Measurements from ENCODE around the gene HOXB3. TPM values are rescaled to one million over a fixed set of nuclear protein-coding genes. Genes with fewer than 3 reads are reported as not detected.

HOXB3 gene
- total RNA-seq, 1 experiment from 2014 or later, result 8.8 TPM

DNA sequence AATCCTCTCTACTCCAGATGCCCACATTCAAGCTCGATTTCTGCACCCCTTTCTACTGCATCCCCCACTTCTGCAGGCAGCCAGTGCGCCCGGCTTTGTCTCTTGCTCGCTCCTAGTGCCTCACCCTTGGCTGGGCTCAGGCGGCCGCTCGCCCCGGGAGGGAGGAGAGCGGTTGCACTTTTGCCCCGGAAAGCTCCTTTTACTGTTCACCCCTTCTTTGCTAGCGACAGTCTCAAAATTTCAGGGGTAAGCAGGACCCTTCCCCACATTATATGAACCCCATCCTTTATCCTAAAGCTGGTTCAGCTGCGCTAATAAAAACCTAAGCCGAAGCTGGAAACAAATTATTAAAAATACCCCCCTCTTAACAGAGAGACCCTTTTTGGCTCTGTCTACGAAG lies 2.5 kb upstream of the HOXB3 start:
- Histone ChIP-seq H3K4me3 (peak overlapping the region; percentile 63), H3K27me3 (no peaks in the 10 kb centered on the region), H3K36me3 (peaks cover 2% of the 10 kb centered on the region; the same call in 1 of the 2 replicates), H3K4me1 (peaks cover 15% of the 10 kb centered on the region), H3K27ac (peak overlapping the region; percentile 7), H3K9me3 (replicated peaks) (no peaks in the 10 kb centered on the region)
- DNase-seq, result no peak

DNA sequence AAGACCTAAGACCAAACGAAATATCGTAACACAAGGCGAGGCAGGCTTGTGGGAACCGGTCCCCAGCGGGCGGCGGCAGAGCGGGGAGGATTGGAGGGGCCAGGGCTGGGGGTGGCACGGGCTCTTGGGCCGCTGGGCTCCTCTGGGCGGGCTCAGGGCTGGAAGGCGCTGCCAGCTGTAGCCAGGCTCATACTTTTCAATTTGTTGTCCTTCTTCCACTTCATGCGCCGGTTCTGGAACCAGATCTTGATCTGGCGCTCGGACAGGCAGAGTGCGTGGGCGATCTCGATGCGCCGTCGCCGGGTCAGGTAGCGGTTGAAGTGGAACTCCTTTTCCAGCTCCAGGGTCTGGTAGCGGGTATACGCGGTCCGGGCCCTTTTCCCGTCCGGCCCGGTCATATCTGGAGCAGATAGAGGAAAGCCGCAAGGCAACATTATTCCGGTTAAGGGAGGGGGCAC lies 2.0 kb upstream of the HOXB3 start:
- Histone ChIP-seq H3K4me1 (peaks cover 20% of the 10 kb centered on the region), H3K9me3 (replicated peaks) (no peaks in the 10 kb centered on the region), H3K4me3 (no peak overlapping the region), H3K36me3 (peaks cover 2% of the 10 kb centered on the region; the same call in 1 of the 2 replicates), H3K27me3 (no peaks in the 10 kb centered on the region), H3K27ac (no peak overlapping the region)
- DNase-seq, result no peak

DNA sequence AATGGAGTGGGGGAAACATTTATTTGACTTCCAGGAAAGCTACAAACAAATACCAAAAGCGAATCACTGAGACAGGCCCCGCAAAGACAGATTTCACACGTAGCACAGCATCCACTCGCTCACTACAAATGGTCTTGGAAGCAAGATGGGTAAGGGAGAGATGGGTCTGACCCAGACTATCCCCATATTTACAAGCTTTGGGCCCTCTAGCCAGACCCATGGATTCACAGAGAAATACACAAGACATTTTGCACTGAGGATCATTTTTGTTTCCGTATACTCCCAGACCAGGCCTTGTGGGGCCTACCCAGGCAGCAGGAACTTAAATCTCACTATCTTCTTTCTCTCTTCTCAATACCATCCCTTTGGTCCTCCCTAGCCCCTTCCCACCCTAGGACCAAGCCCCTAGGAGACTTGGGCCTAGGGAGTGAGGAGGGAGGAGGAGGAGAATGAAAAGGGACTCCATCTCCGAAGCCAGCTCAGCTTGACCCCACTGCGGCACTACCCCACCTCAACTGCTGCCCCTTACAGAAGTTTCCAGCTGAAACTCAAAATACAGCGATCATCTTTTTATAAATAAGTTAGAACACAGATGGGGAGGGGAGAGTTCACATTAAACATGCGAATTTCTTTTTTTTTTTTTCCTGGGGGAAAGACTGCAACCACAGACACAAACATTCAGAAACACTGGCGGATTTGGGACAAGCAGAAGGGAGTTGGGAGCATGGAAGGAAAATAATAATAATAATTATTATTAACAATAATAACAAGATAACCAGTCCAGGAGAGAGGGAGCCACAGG lies 1.4 kb upstream of the HOXB3 start:
- no peak overlapping the region for H3K27ac ChIP-seq
- no peaks in the 10 kb centered on the region for H3K27me3 ChIP-seq
- no peaks in the 10 kb centered on the region for H3K9me3 ChIP-seq (replicated peaks)
- H3K4me3 ChIP-seq, result no peak overlapping the region
- no peak for DNase-seq
- H3K36me3 ChIP-seq, result peaks cover 2% of the 10 kb centered on the region; the same call in 1 of the 2 replicates
- peaks cover 26% of the 10 kb centered on the region for H3K4me1 ChIP-seq

- no peak overlapping the region for H3K27ac ChIP-seq
- H3K4me1 ChIP-seq, result peaks cover 26% of the 10 kb centered on the region
- H3K9me3 ChIP-seq (replicated peaks), result no peaks in the 10 kb centered on the region
- no peaks in the 10 kb centered on the region for H3K27me3 ChIP-seq
- no peak for DNase-seq
- H3K4me3 ChIP-seq, result no peak overlapping the region
- peaks cover 2% of the 10 kb centered on the region; the same call in 1 of the 2 replicates for H3K36me3 ChIP-seq
Observed at GRCh38 chr17:48590607-48591161, 643 bp upstream of the HOXB3 start.

DNA sequence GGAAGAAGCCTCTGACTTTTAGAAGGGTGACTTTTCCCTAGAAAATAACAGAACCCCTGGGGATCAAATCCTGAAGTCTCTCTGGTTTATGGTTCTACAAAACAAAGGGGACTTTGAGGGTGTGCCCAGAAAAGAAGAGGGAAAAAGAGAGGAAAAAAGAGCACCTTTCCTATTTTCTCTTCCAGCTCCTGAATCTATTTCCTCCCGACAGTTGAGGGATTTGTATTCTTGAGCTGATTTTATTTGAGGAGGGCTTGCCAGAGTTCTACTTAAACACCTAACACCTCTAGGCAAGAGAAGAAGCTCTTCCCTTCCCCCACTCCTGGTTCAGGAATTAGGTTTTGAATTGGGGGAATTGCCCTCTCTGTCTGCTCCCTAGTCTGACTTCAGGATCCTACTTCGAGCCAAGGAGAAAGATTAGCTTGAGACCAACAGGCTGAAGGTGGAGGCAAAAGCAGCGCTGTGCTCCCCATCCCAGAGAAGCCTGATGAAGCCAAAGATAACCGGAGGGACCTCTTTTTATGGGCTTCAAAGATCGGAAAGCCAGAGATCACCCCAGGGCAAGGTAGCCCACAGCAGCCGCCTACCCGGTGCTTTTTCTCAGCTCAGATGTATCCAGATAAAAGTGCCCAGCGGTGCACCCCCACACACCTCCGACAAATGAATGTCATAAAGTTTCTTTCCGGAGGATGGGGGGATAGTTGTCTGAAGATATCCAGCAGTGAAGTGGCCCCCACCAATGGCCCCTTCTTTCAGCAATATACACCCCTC lies 796 bp downstream of the HOXB3 start:
- H3K27me3 ChIP-seq, result no peaks in the 10 kb centered on the region
- peaks cover 26% of the 10 kb centered on the region for H3K4me1 ChIP-seq
- no peak for DNase-seq
- no peak overlapping the region for H3K4me3 ChIP-seq
- H3K9me3 ChIP-seq (replicated peaks), result no peaks in the 10 kb centered on the region
- H3K27ac ChIP-seq, result no peak overlapping the region
- 0 out of 2 replicates have a peak, but pooled peaks cover 1% of the 10 kb centered on the region for H3K36me3 ChIP-seq

DNA sequence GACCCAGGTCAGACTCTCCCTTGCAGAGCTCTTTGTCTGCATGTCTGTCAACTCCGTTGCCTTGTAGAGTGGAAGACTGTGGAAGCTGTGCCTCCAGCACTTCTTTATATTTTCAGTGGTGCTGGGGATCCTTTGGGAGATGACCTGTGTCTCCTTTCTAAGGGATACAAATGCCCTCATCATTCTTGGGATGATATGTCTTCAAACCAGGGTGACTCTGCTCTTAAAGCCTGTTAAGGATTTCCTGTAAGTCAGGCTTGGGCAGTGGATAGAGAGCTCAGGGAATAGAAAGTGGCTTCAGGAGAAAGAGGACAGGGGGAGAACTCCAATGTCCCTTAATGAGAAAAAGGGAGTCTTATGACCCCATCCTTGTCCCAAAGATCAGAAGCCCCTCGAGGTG lies 1.5 kb downstream of the HOXB3 start:
- Histone ChIP-seq H3K36me3 (no peaks in the 10 kb centered on the region), H3K27ac (no peak overlapping the region), H3K4me1 (peaks cover 24% of the 10 kb centered on the region), H3K9me3 (replicated peaks) (no peaks in the 10 kb centered on the region), H3K4me3 (no peak overlapping the region), H3K27me3 (no peaks in the 10 kb centered on the region)
- no peak for DNase-seq

- no peak overlapping the region for H3K27ac ChIP-seq
- H3K27me3 ChIP-seq, result no peaks in the 10 kb centered on the region
- no peak for DNase-seq
- peaks cover 24% of the 10 kb centered on the region for H3K4me1 ChIP-seq
- no peak overlapping the region for H3K4me3 ChIP-seq
- H3K9me3 ChIP-seq (replicated peaks), result no peaks in the 10 kb centered on the region
- no peaks in the 10 kb centered on the region for H3K36me3 ChIP-seq
Observed at GRCh38 chr17:48588074-48588415, 2.0 kb downstream of the HOXB3 start.

DNA sequence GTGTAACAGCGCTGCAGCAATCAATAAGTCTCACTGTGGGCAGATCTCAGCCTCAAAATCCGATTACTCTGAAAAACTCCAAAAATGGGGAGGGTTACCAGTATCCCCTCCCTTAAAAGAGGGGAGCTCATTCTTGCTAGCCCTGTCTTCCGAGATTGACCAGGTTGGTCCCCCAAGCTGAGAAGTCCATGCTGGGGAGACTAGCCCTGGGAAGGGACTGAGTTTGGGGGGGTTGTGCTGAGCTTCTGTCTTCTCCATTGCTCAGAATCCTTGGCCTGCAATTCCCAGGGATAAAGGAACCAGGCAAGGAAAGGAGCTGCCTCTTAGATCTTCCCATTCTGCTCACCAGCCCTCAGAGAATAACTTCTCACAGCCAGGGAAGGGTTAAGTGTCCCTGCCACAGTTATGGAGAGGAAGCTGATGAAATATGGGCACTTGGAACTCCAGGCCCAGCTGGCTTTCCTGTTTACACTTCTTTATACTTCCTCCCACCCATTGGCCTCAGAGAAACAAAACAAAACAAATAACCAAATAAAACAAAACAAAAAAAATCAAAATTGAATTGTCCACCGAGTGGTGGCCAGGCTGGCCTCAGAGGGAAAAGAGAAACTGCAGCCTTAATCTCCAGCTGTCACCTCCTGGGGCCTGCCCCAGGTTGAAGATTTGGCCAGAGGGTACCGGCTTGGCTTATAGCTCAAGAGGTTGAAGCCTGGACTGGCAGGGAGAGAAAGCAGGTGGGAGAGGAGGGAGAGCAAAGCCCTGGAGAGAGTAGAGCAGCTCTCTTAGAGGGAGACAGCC lies 2.6 kb downstream of the HOXB3 start:
- H3K27me3 ChIP-seq, result no peaks in the 10 kb centered on the region
- peaks cover 21% of the 10 kb centered on the region for H3K4me1 ChIP-seq
- H3K36me3 ChIP-seq, result no peaks in the 10 kb centered on the region
- no peak overlapping the region for H3K27ac ChIP-seq
- peak; percentile 52 to 75 for DNase-seq
- H3K9me3 ChIP-seq (replicated peaks), result no peaks in the 10 kb centered on the region
- no peak overlapping the region for H3K4me3 ChIP-seq

GRCh38 chr17:48586355-48587258 lies 3.4 kb downstream of the HOXB3 start:
- peak in 1 of 2 experiments; percentile 67 for DNase-seq
- H3K4me3 ChIP-seq, result peak overlapping the region; percentile 54
- H3K27me3 ChIP-seq, result no peaks in the 10 kb centered on the region
- H3K9me3 ChIP-seq (replicated peaks), result no peaks in the 10 kb centered on the region
- no peaks in the 10 kb centered on the region for H3K36me3 ChIP-seq
- no peak overlapping the region; the same call in 1 of the 2 replicates for H3K27ac ChIP-seq
- H3K4me1 ChIP-seq, result peaks cover 21% of the 10 kb centered on the region

- H3K9me3 ChIP-seq (replicated peaks), result no peaks in the 10 kb centered on the region
- peaks cover 21% of the 10 kb centered on the region for H3K4me1 ChIP-seq
- H3K4me3 ChIP-seq, result no peak overlapping the region
- H3K27me3 ChIP-seq, result no peaks in the 10 kb centered on the region
- H3K27ac ChIP-seq, result no peak overlapping the region
- no peaks in the 10 kb centered on the region for H3K36me3 ChIP-seq
- DNase-seq, result no peak
Observed at GRCh38 chr17:48584223-48584741, 5.8 kb downstream of the HOXB3 start.

DNA sequence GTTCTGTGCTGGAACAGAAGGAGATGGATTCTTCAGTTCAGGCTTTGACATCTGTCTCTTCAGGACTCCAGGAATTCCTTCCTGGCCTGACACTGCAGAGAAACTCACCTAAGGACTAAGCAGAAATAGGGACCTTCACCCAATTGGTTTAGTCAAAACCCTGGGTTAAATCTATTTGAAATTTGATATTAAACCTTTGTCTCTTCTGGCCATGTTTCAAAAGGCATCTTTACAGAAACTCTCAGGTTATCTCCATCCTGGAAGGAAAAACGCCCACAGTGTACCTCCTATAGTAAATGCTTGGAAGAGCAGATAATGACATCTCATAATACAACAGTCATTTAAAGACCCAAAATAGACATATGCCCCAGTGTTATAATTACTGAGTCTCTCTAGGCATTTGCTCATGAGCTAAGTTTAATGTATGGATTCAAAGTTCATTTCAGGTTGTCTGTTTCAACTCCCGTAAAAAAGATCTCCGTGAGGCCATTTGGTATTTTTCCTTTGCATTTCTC lies 6.3 kb downstream of the HOXB3 start:
- peaks cover 21% of the 10 kb centered on the region for H3K4me1 ChIP-seq
- DNase-seq, result no peak
- H3K9me3 ChIP-seq (replicated peaks), result no peaks in the 10 kb centered on the region
- no peak overlapping the region for H3K27ac ChIP-seq
- no peaks in the 10 kb centered on the region for H3K27me3 ChIP-seq
- H3K4me3 ChIP-seq, result no peak overlapping the region
- H3K36me3 ChIP-seq, result no peaks in the 10 kb centered on the region

GRCh38 chr17:48582750-48583069 lies 7.3 kb downstream of the HOXB3 start:
- peaks cover 13% of the 10 kb centered on the region for H3K4me1 ChIP-seq
- no peaks in the 10 kb centered on the region for H3K9me3 ChIP-seq (replicated peaks)
- no peaks in the 10 kb centered on the region for H3K27me3 ChIP-seq
- DNase-seq, result no peak
- H3K4me3 ChIP-seq, result peak overlapping the region; percentile 58
- no peaks in the 10 kb centered on the region for H3K36me3 ChIP-seq
- no peak overlapping the region for H3K27ac ChIP-seq

DNA sequence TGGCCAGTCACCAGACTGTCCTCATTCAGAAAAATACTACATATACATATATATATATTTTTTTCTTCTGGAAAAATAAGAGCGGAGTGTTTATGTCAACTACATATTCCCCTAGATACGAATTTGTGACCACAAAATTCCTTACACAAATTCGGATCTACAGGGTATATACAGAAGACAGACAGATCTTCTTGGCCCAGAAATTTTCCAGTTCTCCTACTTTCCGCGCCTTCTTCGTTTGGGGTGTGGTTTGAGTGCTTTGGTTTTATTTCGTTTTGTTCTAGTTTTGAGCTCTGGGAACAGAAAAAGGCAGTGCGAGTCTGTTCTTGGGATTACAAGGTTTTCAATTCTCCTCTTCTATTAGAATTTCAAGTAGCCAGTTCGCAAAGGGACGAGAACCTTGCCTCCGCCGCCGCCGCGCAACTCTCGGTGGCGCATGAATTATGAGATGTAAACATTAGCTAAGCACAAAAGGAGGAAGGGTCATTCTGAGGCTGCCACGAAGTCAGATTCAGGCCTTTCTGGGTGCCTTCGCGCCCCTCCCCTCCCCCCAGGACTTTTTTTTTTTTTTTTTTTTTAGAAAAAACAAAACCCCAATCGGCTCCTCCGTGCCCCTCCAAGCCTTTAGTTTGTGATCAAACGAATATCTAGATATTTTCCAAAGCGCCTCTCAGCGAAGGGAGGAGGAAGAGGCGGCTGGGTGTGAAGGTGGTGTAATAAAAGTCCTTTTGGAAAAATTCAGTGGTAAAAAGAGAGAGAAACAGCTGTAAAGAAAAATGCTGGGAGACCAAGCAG lies 10.1 kb downstream of the HOXB3 start:
- H3K4me1 ChIP-seq, result 0 out of 2 replicates have a peak, but pooled peaks cover 4% of the 10 kb centered on the region
- H3K4me3 ChIP-seq, result no peak overlapping the region
- no peak overlapping the region for H3K27ac ChIP-seq
- DNase-seq, result no peak
- H3K36me3 ChIP-seq, result no peaks in the 10 kb centered on the region
- H3K27me3 ChIP-seq, result no peaks in the 10 kb centered on the region
- H3K9me3 ChIP-seq (replicated peaks), result no peaks in the 10 kb centered on the region
